Breast epithelium (tissue), 4 donors: Measurements from ENCODE around the gene HTRA3. TPM values are rescaled to one million over a fixed set of nuclear protein-coding genes. Genes with fewer than 3 reads are reported as not detected.
A peak's percentile ranks its signal among the peaks of the same experiment; 100 is the strongest.

ENCODE experiments used
- DNase-seq, 2 donors: peaks; one replicate each; pipeline ENCODE4 v3.0.0-alpha.2; 2019; ENCODE audit warnings: low spot score in 2 of 2
- H3K27ac ChIP-seq, 2 donors: fragments of 200-600 bp; sonication (generic) in 1 of 2; one replicate each; pipeline ENCODE4 v1.5.1; 2016 to 2019; ENCODE audit warnings: mild to moderate bottlenecking in 1 of 2
- H3K27me3 ChIP-seq, 2 donors: fragments of 200-600 bp; sonication (generic) in 1 of 2; one replicate each; pipeline versions ENCODE4 v1.5.1 to v1.6.0; 2017 to 2019; ENCODE audit warnings: control low read depth in 1 of 2, mild to moderate bottlenecking in 1 of 2
- H3K36me3 ChIP-seq: fragments of 200-600 bp; one replicate; pipeline ENCODE4 v1.5.1; 2019
- H3K4me1 ChIP-seq, 2 donors: fragments of 200-600 bp; sonication (generic); one replicate each; pipeline ENCODE4 v1.5.1; 2016 to 2019; ENCODE audit warnings: control low read depth in 1 of 2
- H3K4me3 ChIP-seq, 3 donors: fragments of 200-600 bp; sonication (generic); 1 replicate in 2 of 3; 2 replicates in 1 of 3; pipeline ENCODE4 v1.5.1; 2016 to 2019; ENCODE audit warnings: mild to moderate bottlenecking in 3 of 3, moderate library complexity in 2 of 3
- H3K9me3 ChIP-seq, 2 donors: fragments of 200-600 bp; sonication (generic) in 1 of 2; one replicate each; pipeline ENCODE4 v1.5.1; 2016 to 2019; ENCODE audit warnings: control low read depth in 1 of 2
- CTCF ChIP-seq, 3 donors: fragments of 450-650 bp; IDR thresholded peaks; one replicate each; pipeline ENCODE4 v1.5.1; 2016 to 2017; ENCODE audit warnings: antibody characterized with exemption in 3 of 3, mild to moderate bottlenecking in 3 of 3, moderate library complexity in 3 of 3
- POLR2A ChIP-seq: fragments of 450-650 bp; IDR thresholded peaks from one replicate; pipeline ENCODE4 v1.6.1; 2016; ENCODE audit warnings: antibody characterized with exemption, mild to moderate bottlenecking, moderate library complexity
- POLR2AphosphoS5 ChIP-seq, 3 donors: sonication (generic); formaldehyde crosslinking; IDR thresholded peaks; one replicate each; pipeline ENCODE4 v1.6.1; 2017; ENCODE audit warnings: antibody characterized with exemption in 3 of 3
- intact Hi-C: fragments of 100-400 bp; cut with DNase I; formaldehyde crosslinking; loops from one replicate; pipeline ENCODE4 v1.15.1; 2023; ENCODE audit warnings: low total_unique reads
- total RNA-seq, 3 donors: library from RNA; depleted of rRNA; stranded (reverse); fragments of >200 nt; gene quantifications; one replicate each; pipeline ENCODE4 v1.1.0, GENCODE V29; 2016

HTRA3 gene
- total RNA-seq, 3 donors from 2014 or later = 8.5 to 53.9 (median 19.7) TPM

GRCh38 chr4:8315435-8316250 lies 46.1 kb downstream of the HTRA3 start:
- intact Hi-C loops = no loop called here
- peak in 1 of 2 donors; percentile 53 for DNase-seq

GRCh38 chr4:8316251-8316771 lies 46.8 kb downstream of the HTRA3 start:
- TF ChIP-seq POLR2AphosphoS5 (IDR thresholded peaks at IDR 0.05) (no peak), CTCF (IDR thresholded peaks at IDR 0.05) (no peak), POLR2A (no peak)
- Histone ChIP-seq H3K36me3 (no peaks in the 10 kb centered on the region), H3K4me3 (no peak overlapping the region), H3K27me3 (no peaks in the 10 kb centered on the region), H3K27ac (peak overlapping the region in 1 of 2 donors; percentile 9), H3K9me3 (peaks cover 0 to 5% of the 10 kb centered on the region in 2 donors), H3K4me1 (peaks cover 0 to 5% of the 10 kb centered on the region in 2 donors)
- DNase-seq = peak in 1 of 2 donors; percentile 31
- intact Hi-C loops = no loop called here

More at GRCh38 chr4:8315435-8316250, 46.1 kb downstream of the HTRA3 start:
- peaks cover 0 to 5% of the 10 kb centered on the region in 2 donors for H3K9me3 ChIP-seq
- H3K36me3 ChIP-seq = no peaks in the 10 kb centered on the region
- H3K4me1 ChIP-seq = peaks cover 0 to 5% of the 10 kb centered on the region in 2 donors
- no peaks in the 10 kb centered on the region for H3K27me3 ChIP-seq
- peak overlapping the region in 1 of 3 donors; percentile 44 for H3K4me3 ChIP-seq
- H3K27ac ChIP-seq = peak overlapping the region in 1 of 2 donors; percentile 9
- TF ChIP-seq POLR2A (no peak), CTCF (IDR thresholded peaks at IDR 0.05) (no peak), POLR2AphosphoS5 (IDR thresholded peaks at IDR 0.05) (no peak)

GRCh38 chr4:8316911-8317351 lies 47.4 kb downstream of the HTRA3 start:
- Histone ChIP-seq H3K9me3 (peaks cover 0 to 5% of the 10 kb centered on the region in 2 donors), H3K4me1 (peaks cover 0 to 5% of the 10 kb centered on the region in 2 donors), H3K27ac (no peak overlapping the region), H3K4me3 (no peak overlapping the region), H3K27me3 (no peaks in the 10 kb centered on the region), H3K36me3 (no peaks in the 10 kb centered on the region)
- DNase-seq = peak in 1 of 2 donors; percentile 19
- TF ChIP-seq POLR2AphosphoS5 (IDR thresholded peaks at IDR 0.05) = no peak
- TF ChIP-seq CTCF (IDR thresholded peaks at IDR 0.05) = no peak
- TF ChIP-seq POLR2A = no peak
- intact Hi-C loops = no loop called here

GRCh38 chr4:8317474-8317873 lies 47.9 kb downstream of the HTRA3 start:
- Histone ChIP-seq H3K36me3 (no peaks in the 10 kb centered on the region), H3K4me3 (no peak overlapping the region), H3K27me3 (no peaks in the 10 kb centered on the region), H3K9me3 (peaks cover 0 to 5% of the 10 kb centered on the region in 2 donors), H3K4me1 (peaks cover 0 to 5% of the 10 kb centered on the region in 2 donors), H3K27ac (no peak overlapping the region)
- peak in 1 of 2 donors; percentile 24 for DNase-seq
- TF ChIP-seq POLR2AphosphoS5 (IDR thresholded peaks at IDR 0.05) = no peak
- TF ChIP-seq POLR2A = no peak
- no peak for TF ChIP-seq CTCF (IDR thresholded peaks at IDR 0.05)
- intact Hi-C loops = no loop called here

- intact Hi-C loops = no loop called here
- Histone ChIP-seq H3K36me3 (no peaks in the 10 kb centered on the region), H3K4me1 (peaks cover 0 to 5% of the 10 kb centered on the region in 2 donors), H3K27me3 (no peaks in the 10 kb centered on the region), H3K9me3 (no peaks in the 10 kb centered on the region), H3K27ac (no peak overlapping the region), H3K4me3 (no peak overlapping the region)
- TF ChIP-seq CTCF (IDR thresholded peaks at IDR 0.05) = no peak
- no peak for TF ChIP-seq POLR2AphosphoS5 (IDR thresholded peaks at IDR 0.05)
- no peak for TF ChIP-seq POLR2A
- no peak for DNase-seq
These were observed 49.0 kb downstream of the HTRA3 start for GRCh38 chr4:8318509-8318908.
